HUES64 (cell line): ENCODE data around the gene ATF7. TPM values are rescaled to one million over a fixed set of nuclear protein-coding genes. Genes with fewer than 3 reads are reported as not detected.

Experiments used
- H3K27ac ChIP-seq: 2 replicates; pipeline ENCODE4 v1.7.0; 2013; ENCODE audit warnings: low read depth, low read length, inconsistent platforms
- H3K27me3 ChIP-seq: 2 replicates; pipeline ENCODE4 v1.6.1; 2013; ENCODE audit warnings: mild to moderate bottlenecking, low read length; ENCODE audit not compliant: insufficient read depth
- H3K36me3 ChIP-seq: 2 replicates; pipeline ENCODE4 v1.6.1; 2013; ENCODE audit warnings: mild to moderate bottlenecking, low read length; ENCODE audit not compliant: insufficient read depth
- H3K4me1 ChIP-seq: 2 replicates; pipeline ENCODE4 v1.6.1; 2013; ENCODE audit warnings: mild to moderate bottlenecking, low read length, moderate library complexity; ENCODE audit not compliant: insufficient read depth
- H3K4me3 ChIP-seq: 2 replicates; pipeline ENCODE4 v1.5.1; 2013; ENCODE audit warnings: mild to moderate bottlenecking, low read length, moderate library complexity
- H3K9ac ChIP-seq: 2 replicates; pipeline ENCODE4 v1.6.1; 2013; ENCODE audit warnings: mild to moderate bottlenecking, low read depth, low read length
- H3K9me3 ChIP-seq: 2 replicates; pipeline ENCODE4 v1.6.1; 2013; ENCODE audit warnings: low read depth, low read length; ENCODE audit not compliant: insufficient read depth
- WGBS: fragments of 150-250, 120-280 bp; methylation state at CpG from one replicate; pipeline ENCODE4 v1.1.7; 2013; ENCODE audit warnings: missing lambda C conversion rate; 5-methylcytosine and 5-hydroxymethylcytosine counted together
- polyA plus RNA-seq, 2 experiments: library from polyadenylated mRNA; stranded (reverse); fragments of 50-300 nt; gene quantifications; one replicate each; pipeline ENCODE4 v1.2.3, GENCODE V29; 2013

The ATF7 gene
- polyA plus RNA-seq (2013, experiment 1 of 2) = 13.9 TPM
- 11.6 TPM for polyA plus RNA-seq (2013, experiment 2 of 2)

GRCh38 chr12:53625946-53626701 lies at the start of gene ATF7:
Gene ATF7 (minus strand): TSS chr12:53626382. CDS start chr12:53601000, 25,382 bp downstream.
- peak within 1 kb of the TSS; percentile 98 for H3K27ac ChIP-seq
- H3K9me3 ChIP-seq = no peaks in the 10 kb centered on the region
- peak within 1 kb of the TSS; percentile 98 for H3K9ac ChIP-seq
- under 1% methylated on average over 48 of the region's 48 CpGs for WGBS
- peaks cover 28% of the 10 kb centered on the region for H3K4me1 ChIP-seq
- no peaks in the 10 kb centered on the region for H3K27me3 ChIP-seq
- no peaks in the 10 kb centered on the region for H3K36me3 ChIP-seq
- peak within 1 kb of the TSS; percentile 82 for H3K4me3 ChIP-seq

DNA sequence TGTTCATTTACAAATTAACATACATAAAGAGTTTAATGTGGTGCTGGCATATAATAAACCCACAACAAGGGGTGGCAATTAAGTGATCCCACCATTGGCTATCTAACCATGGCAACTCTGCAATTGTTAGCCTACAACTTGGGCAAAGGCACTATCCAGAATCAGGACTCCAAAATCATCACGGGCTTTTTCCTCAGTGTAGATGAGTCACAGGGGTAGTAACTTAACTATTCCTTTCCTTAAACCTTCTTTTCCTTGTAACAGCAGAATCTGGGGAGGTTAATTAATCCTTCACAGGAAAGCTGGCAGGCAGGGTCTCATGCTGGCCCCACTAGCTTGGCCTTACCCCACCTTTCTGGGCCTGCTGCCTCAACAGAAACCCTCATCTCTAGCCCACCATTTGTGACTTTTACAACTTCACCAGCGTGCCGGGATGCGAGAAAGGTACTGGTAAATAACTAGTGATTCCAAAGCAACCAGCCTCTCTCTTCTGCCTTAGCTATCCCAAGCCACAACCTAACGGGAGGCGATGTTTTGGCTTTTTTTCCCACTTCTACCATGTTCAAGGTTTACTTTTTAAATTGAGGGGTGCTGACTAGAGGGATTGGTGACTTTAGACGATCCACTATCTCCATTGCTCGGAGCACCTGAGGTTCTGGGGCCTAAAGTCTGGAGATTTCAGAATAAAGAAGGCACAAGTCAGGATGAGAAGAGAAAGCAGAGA lies 49.0 kb upstream of the ATF7 start:
- peak overlapping the region; percentile 96 for H3K9ac ChIP-seq
- peaks cover 29% of the 10 kb centered on the region for H3K4me1 ChIP-seq
- peak overlapping the region; percentile 91 for H3K27ac ChIP-seq
- WGBS = 60% methylated on average over 8 of the region's 8 CpGs
- H3K4me3 ChIP-seq = peak overlapping the region; percentile 81
- H3K36me3 ChIP-seq = peaks cover 47% of the 10 kb centered on the region
- H3K27me3 ChIP-seq = no peaks in the 10 kb centered on the region
- H3K9me3 ChIP-seq = no peaks in the 10 kb centered on the region

GRCh38 chr12:53670971-53671370 lies 44.8 kb upstream of the ATF7 start:
- no peak overlapping the region for H3K9ac ChIP-seq
- peaks cover 7% of the 10 kb centered on the region; the same call in 1 of the 2 replicates for H3K4me1 ChIP-seq

GRCh38 chr12:53670308-53670707 lies 44.1 kb upstream of the ATF7 start:
- Histone ChIP-seq H3K27me3 (no peaks in the 10 kb centered on the region), H3K36me3 (peaks cover 95% of the 10 kb centered on the region), H3K9ac (no peak overlapping the region), H3K27ac (no peak overlapping the region), H3K4me1 (peaks cover 6% of the 10 kb centered on the region; the same call in 1 of the 2 replicates), H3K9me3 (no peaks in the 10 kb centered on the region), H3K4me3 (no peak overlapping the region)
- 97% methylated on average over 7 of the region's 7 CpGs for WGBS

More at GRCh38 chr12:53670971-53671370, 44.8 kb upstream of the ATF7 start:
- peaks cover 88% of the 10 kb centered on the region for H3K36me3 ChIP-seq
- no peaks in the 10 kb centered on the region for H3K27me3 ChIP-seq
- no peak overlapping the region for H3K4me3 ChIP-seq
- H3K27ac ChIP-seq = no peak overlapping the region
- no peaks in the 10 kb centered on the region for H3K9me3 ChIP-seq

DNA sequence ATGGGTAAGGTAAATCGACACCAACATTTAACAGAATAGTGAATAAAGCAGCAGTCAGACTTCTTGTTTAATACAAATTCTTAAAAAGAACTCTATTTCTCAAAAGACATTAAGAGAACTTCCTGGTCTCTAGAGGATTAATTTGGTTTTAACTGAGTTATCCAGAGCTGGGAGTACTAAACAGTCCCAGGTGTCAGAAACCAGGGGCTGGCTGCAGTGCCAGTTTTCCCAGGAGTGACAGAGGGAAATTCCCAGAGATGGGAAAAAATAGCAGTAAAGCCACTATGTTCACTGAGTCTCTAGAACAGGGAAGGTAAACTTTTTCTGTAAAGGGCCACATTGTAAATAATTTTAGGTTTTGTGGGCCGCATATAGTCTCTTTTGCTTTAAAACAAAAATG lies 40.9 kb upstream of the ATF7 start:
- Histone ChIP-seq H3K9ac (no peak overlapping the region), H3K4me1 (no peaks in the 10 kb centered on the region), H3K4me3 (no peak overlapping the region), H3K27ac (no peak overlapping the region), H3K9me3 (no peaks in the 10 kb centered on the region), H3K36me3 (peaks cover 88% of the 10 kb centered on the region), H3K27me3 (no peaks in the 10 kb centered on the region)
- WGBS = 90% methylated on average over 2 of the region's 2 CpGs

DNA sequence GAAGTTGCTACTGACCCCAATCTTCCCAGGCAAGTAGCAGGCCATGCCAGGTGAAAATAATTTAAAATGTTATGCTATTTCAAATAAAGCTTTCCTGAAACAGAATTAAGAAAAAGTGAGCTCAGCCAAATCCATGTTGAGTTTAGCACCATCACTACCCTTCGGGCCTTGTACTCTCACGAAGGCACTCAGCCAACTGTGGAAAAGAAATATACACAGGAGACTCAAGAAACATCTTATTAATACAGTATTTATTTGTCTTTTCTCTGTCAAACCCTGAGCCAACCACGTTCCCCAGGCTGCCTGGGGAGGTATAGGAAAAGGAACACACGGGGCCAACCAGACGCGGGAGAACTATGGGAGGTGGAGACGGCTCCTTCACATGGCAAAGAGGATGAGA lies 38.8 kb upstream of the ATF7 start:
- Histone ChIP-seq H3K36me3 (peaks cover 66% of the 10 kb centered on the region), H3K27ac (no peak overlapping the region), H3K27me3 (no peaks in the 10 kb centered on the region), H3K9me3 (no peaks in the 10 kb centered on the region), H3K4me1 (peaks cover 3% of the 10 kb centered on the region; the same call in 1 of the 2 replicates), H3K4me3 (no peak overlapping the region), H3K9ac (no peak overlapping the region)
- 94% methylated on average over 7 of the region's 7 CpGs for WGBS

GRCh38 chr12:53664191-53664590 lies 38.0 kb upstream of the ATF7 start:
- H3K27ac ChIP-seq = no peak overlapping the region
- no peaks in the 10 kb centered on the region for H3K9me3 ChIP-seq
- WGBS = 79% methylated on average over 4 of the region's 5 CpGs
- peaks cover 59% of the 10 kb centered on the region for H3K36me3 ChIP-seq
- no peak overlapping the region for H3K9ac ChIP-seq
- H3K4me1 ChIP-seq = peaks cover 11% of the 10 kb centered on the region
- H3K27me3 ChIP-seq = no peaks in the 10 kb centered on the region
- H3K4me3 ChIP-seq = no peak overlapping the region

DNA sequence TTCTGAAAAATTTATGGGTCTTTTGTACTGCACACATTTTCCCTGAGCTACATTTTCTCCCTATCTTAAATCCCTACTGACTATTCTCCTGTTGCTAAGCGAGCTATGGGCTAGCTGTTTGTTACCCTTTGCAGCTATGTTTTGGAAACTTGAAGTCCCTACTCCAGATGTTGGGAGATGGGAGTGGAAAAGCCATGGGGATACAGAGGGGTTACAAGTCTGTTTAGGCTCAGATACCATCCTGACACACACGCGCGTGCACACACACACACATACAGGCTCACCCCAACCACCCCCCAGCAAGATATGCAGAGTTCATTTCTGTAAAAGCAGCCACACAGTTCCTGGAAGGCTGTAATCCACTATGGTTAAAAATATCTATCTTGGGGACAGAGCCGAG lies 33.9 kb upstream of the ATF7 start:
- Histone ChIP-seq H3K36me3 (peaks cover 18% of the 10 kb centered on the region), H3K4me3 (no peak overlapping the region), H3K27ac (peak overlapping the region; percentile 91), H3K27me3 (no peaks in the 10 kb centered on the region), H3K4me1 (peaks cover 25% of the 10 kb centered on the region), H3K9me3 (no peaks in the 10 kb centered on the region), H3K9ac (no peak overlapping the region; the same call in 1 of the 2 replicates)
- 89% methylated on average over 4 of the region's 5 CpGs for WGBS

DNA sequence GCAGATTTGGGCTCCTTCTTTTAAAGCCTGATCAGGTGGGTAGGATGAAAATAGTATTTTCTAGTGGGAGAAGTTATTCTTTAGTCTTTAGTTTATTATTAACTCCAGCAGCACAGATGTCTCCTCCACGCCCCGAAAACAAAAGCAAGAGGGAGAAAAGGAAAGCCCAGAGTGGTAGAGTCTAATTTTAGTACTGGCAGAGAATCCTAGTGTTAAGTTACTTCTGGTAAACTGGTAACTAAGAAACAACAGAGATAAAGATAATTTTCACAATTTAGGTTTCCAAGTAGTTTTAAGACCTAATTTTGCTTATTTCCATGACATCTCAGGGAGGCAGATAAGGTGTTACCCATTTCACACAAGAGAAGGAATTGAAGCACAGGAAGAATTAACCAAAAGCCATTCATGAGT lies 33.4 kb upstream of the ATF7 start:
- H3K27ac ChIP-seq = peak overlapping the region; percentile 91
- peak overlapping the region; percentile 55 for H3K9ac ChIP-seq

DNA sequence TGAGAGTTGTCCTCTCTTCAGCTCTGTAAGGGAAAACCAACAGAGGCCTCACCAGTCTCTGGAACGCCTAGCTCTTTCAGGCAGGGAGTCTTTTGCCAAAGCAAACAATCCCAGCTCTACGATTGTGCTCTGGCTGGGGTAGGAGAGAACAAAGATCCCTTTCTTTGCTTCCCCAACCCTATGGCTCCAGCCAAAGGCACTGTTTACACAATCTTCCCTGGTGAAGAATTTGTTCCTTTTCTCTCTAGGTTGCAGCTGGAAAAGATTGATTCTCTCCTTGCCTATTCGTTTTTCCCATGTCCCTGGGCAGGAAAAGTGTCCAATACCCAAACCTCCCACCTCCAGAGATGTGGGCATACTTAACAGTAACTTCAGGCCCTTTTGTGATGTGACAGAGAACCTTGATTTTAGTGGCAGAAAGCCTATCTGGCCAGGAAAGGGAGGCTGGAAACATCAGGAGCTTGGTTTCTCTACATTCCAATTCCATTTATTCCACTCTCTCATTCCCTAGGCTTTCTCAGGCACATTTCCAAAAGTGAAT lies 32.9 kb upstream of the ATF7 start:
- H3K27me3 ChIP-seq = no peaks in the 10 kb centered on the region
- peak overlapping the region; percentile 91 for H3K27ac ChIP-seq
- no peak overlapping the region for H3K4me3 ChIP-seq

More for the DNA sequence above, 33.4 kb upstream of the ATF7 start:
- Histone ChIP-seq H3K36me3 (peaks cover 13% of the 10 kb centered on the region), H3K4me3 (no peak overlapping the region), H3K27me3 (no peaks in the 10 kb centered on the region), H3K4me1 (peaks cover 25% of the 10 kb centered on the region), H3K9me3 (no peaks in the 10 kb centered on the region)
- 100% methylated on average over 2 of the region's 2 CpGs for WGBS

DNA sequence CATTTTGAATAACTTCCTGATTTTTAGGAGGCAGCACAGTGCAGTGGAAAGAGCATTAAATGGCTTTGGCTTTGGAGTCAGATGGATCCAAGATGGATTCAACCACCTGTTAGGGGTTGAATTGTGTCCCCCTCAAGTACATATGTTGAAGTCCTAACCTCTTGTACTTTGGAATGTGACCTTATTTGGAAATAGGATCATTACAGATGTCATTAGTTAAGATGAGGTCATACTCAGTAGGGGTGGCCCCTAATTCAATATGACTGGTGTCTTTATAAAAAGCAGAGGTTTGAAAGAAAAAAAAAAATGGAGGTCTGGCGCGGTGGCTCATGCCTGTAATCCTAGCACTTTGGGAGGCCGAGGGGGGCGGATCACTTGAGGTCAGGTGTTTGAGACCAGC lies 30.9 kb upstream of the ATF7 start:
- Histone ChIP-seq H3K4me3 (no peak overlapping the region), H3K4me1 (peaks cover 25% of the 10 kb centered on the region), H3K9ac (no peak overlapping the region), H3K27me3 (no peaks in the 10 kb centered on the region), H3K9me3 (no peaks in the 10 kb centered on the region), H3K27ac (no peak overlapping the region; the same call in 1 of the 2 replicates), H3K36me3 (no peaks in the 10 kb centered on the region)
- 96% methylated on average over 4 of the region's 4 CpGs for WGBS

More for the DNA sequence above, 32.9 kb upstream of the ATF7 start:
- 40% methylated on average over 3 of the region's 3 CpGs for WGBS
- Histone ChIP-seq H3K9ac (peak overlapping the region; percentile 55), H3K4me1 (peaks cover 25% of the 10 kb centered on the region), H3K9me3 (no peaks in the 10 kb centered on the region), H3K36me3 (peaks cover 10% of the 10 kb centered on the region)
